Right lobe of liver (tissue), 4 donors: Measurements from ENCODE around the gene MSH3.

Experiments used
- CTCF ChIP-seq, 4 donors: fragments of 200-600 bp in 3 of 4; fragments of 450-650 bp in 1 of 4; IDR thresholded peaks; one replicate each; pipeline versions ENCODE4 v1.5.1 to v1.8.0; 2016 to 2022; ENCODE audit warnings: antibody characterized with exemption in 4 of 4, mild to moderate bottlenecking in 2 of 4
- POLR2A ChIP-seq: fragments of 450-650 bp; IDR thresholded peaks from one replicate; pipeline ENCODE4 v1.6.1; 2017; ENCODE audit warnings: antibody characterized with exemption, mild to moderate bottlenecking
- donor health status: DM: no; HTN: no; CAD: no.
- donor health status: DM: no; HTN: no; CAD: no.
- donor health status: DM: no; HTN: yes; CAD: no.

- TF ChIP-seq CTCF (IDR thresholded peaks at IDR 0.05): no peak
- TF ChIP-seq POLR2A: no peak
Measured at GRCh38 chr5:80608731-80609130, 45.7 kb upstream of the MSH3 start.
